Right lobe of liver (tissue), 4 donors: ENCODE measurements around the gene PLCB2.

Experiments used
- CTCF ChIP-seq, 4 donors: fragments of 200-600 bp in 3 of 4; fragments of 450-650 bp in 1 of 4; IDR thresholded peaks; one replicate each; pipeline versions ENCODE4 v1.5.1 to v1.8.0; 2016 to 2022; ENCODE audit warnings: antibody characterized with exemption in 4 of 4, mild to moderate bottlenecking in 2 of 4
- POLR2A ChIP-seq: fragments of 450-650 bp; IDR thresholded peaks from one replicate; pipeline ENCODE4 v1.6.1; 2017; ENCODE audit warnings: antibody characterized with exemption, mild to moderate bottlenecking
- donor health status: DM: no; HTN: no; CAD: no.
- donor health status: DM: no; HTN: no; CAD: no.
- donor health status: DM: no; HTN: yes; CAD: no.

DNA sequence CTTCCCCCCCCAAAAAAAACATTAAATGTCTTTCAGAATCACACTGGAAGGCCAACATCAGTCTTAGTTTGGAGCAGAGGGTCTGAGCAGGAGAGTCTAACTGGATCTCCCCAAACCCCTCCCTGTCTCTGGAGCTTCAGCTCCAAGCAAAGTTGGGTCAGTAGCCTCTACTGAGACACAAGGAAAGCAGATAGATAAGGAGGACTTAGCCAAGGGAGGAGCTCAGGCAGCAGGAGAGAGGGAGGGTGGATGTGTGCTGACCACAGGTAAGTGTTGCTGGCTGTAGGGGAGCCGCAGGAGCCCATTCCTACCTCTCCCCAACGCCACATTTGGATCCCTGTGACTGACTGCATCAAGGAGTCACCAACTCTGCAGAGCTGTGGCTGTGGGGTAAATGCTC is 7.0 kb downstream of the PLCB2 start:
- TF ChIP-seq CTCF (IDR thresholded peaks at IDR 0.05) (no peak), POLR2A (no peak)
